OCI-LY7 (cell line): Measurements from ENCODE around the gene REC8. TPM values are rescaled to one million over a fixed set of nuclear protein-coding genes. Genes with fewer than 3 reads are reported as not detected.

Experiments used
- microRNA-seq: library from miRNA; unstranded; fragments of <30 nt; microRNA quantifications from one replicate; pipeline ENCODE4 v1.2.0, GENCODE V29; 2022; ENCODE audit warnings: borderline replicate concordance
- small RNA-seq: library from RNA; depleted of rRNA; stranded (forward); fragments of <200 nt; gene quantifications from one replicate; pipeline ENCODE3, GENCODE V24; 2014
- total RNA-seq, 2 experiments: library from RNA; depleted of rRNA in 1 of 2; stranded (reverse); fragments of >200 nt in 1 of 2; shearing (Covaris generic) in 1 of 2; gene quantifications; 2 replicates each; pipeline ENCODE4 v1.2.3, GENCODE V29; 2014 to 2022

Gene REC8
- total RNA-seq, 2 experiments from 2014 or later = 9.8 to 14.2 TPM

Small RNA genes lying within 50 kb of the gene (microRNA-seq; reads per million reads assigned to microRNA genes)
- gene MIR7703 = not detected

Small RNA genes lying within 50 kb of the gene (small RNA-seq; reads per million reads assigned to genes)
- not detected for gene AL136295.4
- not detected for gene CHMP4A
- gene IPO4 = 0.16 reads per million
- gene IRF9 = not detected
- gene MDP1 = not detected
- 3.9 reads per million, percentile 89 among the genes with 10 or more reads in this experiment for gene RNA5SP383

Other genes starting within 250 kb of the REC8 start
Only the 30 nearest of the 32 such genes appear.
- gene DHRS4L2, start 183.2 kb upstream of the REC8 start, total RNA-seq (2014; rRNA removed; shearing (Covaris generic)) = 12.9 and 24.2 TPM in 2 replicates
- 18.6 and 18.8 TPM in 2 replicates for gene DHRS4L2, start 183.2 kb upstream of the REC8 start, total RNA-seq (2022)
- gene CARMIL3, start 120.1 kb upstream of the REC8 start, total RNA-seq (2014; rRNA removed; shearing (Covaris generic)) = 0.03 and 0.32 TPM in 2 replicates
- 0.21 TPM in 1 of 2 replicates, not detected in the other for gene CARMIL3, start 120.1 kb upstream of the REC8 start, total RNA-seq (2022)
- 0.10 TPM in 1 of 2 replicates, not detected in the other for gene CPNE6, start 100.5 kb upstream of the REC8 start, total RNA-seq (2014; rRNA removed; shearing (Covaris generic))
- not detected in 2 replicates for gene CPNE6, start 100.5 kb upstream of the REC8 start, total RNA-seq (2022)
- 33.7 and 43.6 TPM in 2 replicates for gene PCK2, start 77.8 kb upstream of the REC8 start, total RNA-seq (2014; rRNA removed; shearing (Covaris generic))
- 130 TPM in 2 replicates for gene PCK2, start 77.8 kb upstream of the REC8 start, total RNA-seq (2022)
- gene DCAF11, start 57.3 kb upstream of the REC8 start, total RNA-seq (2014; rRNA removed; shearing (Covaris generic)) = 75.5 and 79.2 TPM in 2 replicates
- gene DCAF11, start 57.3 kb upstream of the REC8 start, total RNA-seq (2022) = 63.6 and 77.3 TPM in 2 replicates
- gene NRL, start 57.1 kb upstream of the REC8 start, total RNA-seq (2014; rRNA removed; shearing (Covaris generic)) = 3.1 and 4.6 TPM in 2 replicates
- 7.5 and 8.1 TPM in 2 replicates for gene NRL, start 57.1 kb upstream of the REC8 start, total RNA-seq (2022)
- 0.28 TPM in 2 replicates for gene FITM1, start 41.4 kb upstream of the REC8 start, total RNA-seq (2014; rRNA removed; shearing (Covaris generic))
- 0.97 and 1.4 TPM in 2 replicates for gene FITM1, start 41.4 kb upstream of the REC8 start, total RNA-seq (2022)
- 187 and 213 TPM in 2 replicates for gene PSME1, start 35.9 kb upstream of the REC8 start, total RNA-seq (2014; rRNA removed; shearing (Covaris generic))
- 146 and 149 TPM in 2 replicates for gene PSME1, start 35.9 kb upstream of the REC8 start, total RNA-seq (2022)
- gene EMC9, start 30.5 kb upstream of the REC8 start, total RNA-seq (2014; rRNA removed; shearing (Covaris generic)) = 73.2 and 74.8 TPM in 2 replicates
- 72.0 and 72.9 TPM in 2 replicates for gene EMC9, start 30.5 kb upstream of the REC8 start, total RNA-seq (2022)
- gene PSME2, start 25.5 kb upstream of the REC8 start, total RNA-seq (2014; rRNA removed; shearing (Covaris generic)) = 254 and 290 TPM in 2 replicates
- gene PSME2, start 25.5 kb upstream of the REC8 start, total RNA-seq (2022) = 176 and 188 TPM in 2 replicates
- gene RNF31, start 24.6 kb upstream of the REC8 start, total RNA-seq (2014; rRNA removed; shearing (Covaris generic)) = 37.8 and 66.1 TPM in 2 replicates
- gene RNF31, start 24.6 kb upstream of the REC8 start, total RNA-seq (2022) = 57.8 and 58.1 TPM in 2 replicates
- 35.1 and 40.7 TPM in 2 replicates for gene IRF9, start 10.8 kb upstream of the REC8 start, total RNA-seq (2014; rRNA removed; shearing (Covaris generic))
- gene IRF9, start 10.8 kb upstream of the REC8 start, total RNA-seq (2022) = 36.2 and 39.1 TPM in 2 replicates
- 48.4 and 59.2 TPM in 2 replicates for gene IPO4, start 16.7 kb downstream of the REC8 start, total RNA-seq (2014; rRNA removed; shearing (Covaris generic))
- gene IPO4, start 16.7 kb downstream of the REC8 start, total RNA-seq (2022) = 49.3 and 53.1 TPM in 2 replicates
- 23.4 and 31.3 TPM in 2 replicates for gene TM9SF1, start 23.4 kb downstream of the REC8 start, total RNA-seq (2014; rRNA removed; shearing (Covaris generic))
- 23.1 and 27.8 TPM in 2 replicates for gene TM9SF1, start 23.4 kb downstream of the REC8 start, total RNA-seq (2022)
- gene TSSK4, start 33.6 kb downstream of the REC8 start, total RNA-seq (2014; rRNA removed; shearing (Covaris generic)) = not detected in 2 replicates
- gene TSSK4, start 33.6 kb downstream of the REC8 start, total RNA-seq (2022) = 1.1 and 1.5 TPM in 2 replicates
- 48.5 and 65.7 TPM in 2 replicates for gene CHMP4A, start 41.4 kb downstream of the REC8 start, total RNA-seq (2014; rRNA removed; shearing (Covaris generic))
- 67.6 and 72.9 TPM in 2 replicates for gene CHMP4A, start 41.4 kb downstream of the REC8 start, total RNA-seq (2022)
- 21.5 and 23.2 TPM in 2 replicates for gene MDP1, start 44.0 kb downstream of the REC8 start, total RNA-seq (2014; rRNA removed; shearing (Covaris generic))
- 26.6 and 30.9 TPM in 2 replicates for gene MDP1, start 44.0 kb downstream of the REC8 start, total RNA-seq (2022)
- 167 and 285 TPM in 2 replicates for gene NEDD8, start 60.3 kb downstream of the REC8 start, total RNA-seq (2014; rRNA removed; shearing (Covaris generic))
- 174 and 182 TPM in 2 replicates for gene NEDD8, start 60.3 kb downstream of the REC8 start, total RNA-seq (2022)
- 39.4 and 51.4 TPM in 2 replicates for gene GMPR2, start 60.8 kb downstream of the REC8 start, total RNA-seq (2014; rRNA removed; shearing (Covaris generic))
- 61.4 and 62.3 TPM in 2 replicates for gene GMPR2, start 60.8 kb downstream of the REC8 start, total RNA-seq (2022)
- 63.9 and 70.1 TPM in 2 replicates for gene TINF2, start 70.5 kb downstream of the REC8 start, total RNA-seq (2014; rRNA removed; shearing (Covaris generic))
- gene TINF2, start 70.5 kb downstream of the REC8 start, total RNA-seq (2022) = 76.1 and 77.5 TPM in 2 replicates
- 3.0 and 5.2 TPM in 2 replicates for gene TGM1, start 91.1 kb downstream of the REC8 start, total RNA-seq (2014; rRNA removed; shearing (Covaris generic))
- 5.4 and 7.0 TPM in 2 replicates for gene TGM1, start 91.1 kb downstream of the REC8 start, total RNA-seq (2022)
- gene RABGGTA, start 99.5 kb downstream of the REC8 start, total RNA-seq (2014; rRNA removed; shearing (Covaris generic)) = 16.7 and 24.3 TPM in 2 replicates
- 27.3 and 29.7 TPM in 2 replicates for gene RABGGTA, start 99.5 kb downstream of the REC8 start, total RNA-seq (2022)
- gene DHRS1, start 127.7 kb downstream of the REC8 start, total RNA-seq (2014; rRNA removed; shearing (Covaris generic)) = 21.0 and 27.4 TPM in 2 replicates
- 34.9 and 35.6 TPM in 2 replicates for gene DHRS1, start 127.7 kb downstream of the REC8 start, total RNA-seq (2022)
- 30.6 and 33.2 TPM in 2 replicates for gene NOP9, start 127.8 kb downstream of the REC8 start, total RNA-seq (2014; rRNA removed; shearing (Covaris generic))
- 44.0 and 52.6 TPM in 2 replicates for gene NOP9, start 127.8 kb downstream of the REC8 start, total RNA-seq (2022)
- gene CIDEB, start 135.9 kb downstream of the REC8 start, total RNA-seq (2014; rRNA removed; shearing (Covaris generic)) = not detected in 2 replicates
- 1.6 and 3.2 TPM in 2 replicates for gene CIDEB, start 135.9 kb downstream of the REC8 start, total RNA-seq (2022)
- 15.7 and 18.2 TPM in 2 replicates for gene LTB4R2, start 138.1 kb downstream of the REC8 start, total RNA-seq (2014; rRNA removed; shearing (Covaris generic))
- gene LTB4R2, start 138.1 kb downstream of the REC8 start, total RNA-seq (2022) = 37.6 TPM in 2 replicates
- gene LTB4R, start 139.4 kb downstream of the REC8 start, total RNA-seq (2014; rRNA removed; shearing (Covaris generic)) = 15.8 and 17.9 TPM in 2 replicates
- 28.3 and 30.5 TPM in 2 replicates for gene LTB4R, start 139.4 kb downstream of the REC8 start, total RNA-seq (2022)
- 0.26 and 2.0 TPM in 2 replicates for gene ADCY4, start 163.0 kb downstream of the REC8 start, total RNA-seq (2014; rRNA removed; shearing (Covaris generic))
- gene ADCY4, start 163.0 kb downstream of the REC8 start, total RNA-seq (2022) = 3.4 and 6.0 TPM in 2 replicates
- 8.1 and 13.8 TPM in 2 replicates for gene RIPK3, start 167.9 kb downstream of the REC8 start, total RNA-seq (2014; rRNA removed; shearing (Covaris generic))
- 14.5 and 18.8 TPM in 2 replicates for gene RIPK3, start 167.9 kb downstream of the REC8 start, total RNA-seq (2022)
- gene NFATC4, start 196.1 kb downstream of the REC8 start, total RNA-seq (2014; rRNA removed; shearing (Covaris generic)) = 72.2 and 94.7 TPM in 2 replicates
- 96.6 and 130 TPM in 2 replicates for gene NFATC4, start 196.1 kb downstream of the REC8 start, total RNA-seq (2022)